C4-2B (cell line): ENCODE measurements around the gene CCSAP.

ENCODE experiments used
- H3K27ac ChIP-seq: fragments of 450-650 bp; 2 replicates; pipeline ENCODE4 v1.5.1; 2017
- CTCF ChIP-seq: fragments of 450-650 bp; conservative IDR thresholded peaks from 2 replicates; pipeline ENCODE4 v1.5.1; 2017; ENCODE audit warnings: mild to moderate bottlenecking
- ZFX ChIP-seq: fragments of 450-650 bp; IDR thresholded peaks from 2 replicates; pipeline ENCODE4 v1.6.1; 2017

Gene CCSAP

GRCh38 chr1:229347528-229347927, 4.7 kb upstream of the CCSAP start:
- TF ChIP-seq ZFX (no peak), CTCF (no peak)
- H3K27ac ChIP-seq: no peak overlapping the region

- TF ChIP-seq CTCF (no peak), ZFX (no peak)
- no peak overlapping the region for H3K27ac ChIP-seq
These were observed 2.3 kb upstream of the CCSAP start for GRCh38 chr1:229344937-229345684.

- TF ChIP-seq ZFX (no peak), CTCF (no peak)
- no peak overlapping the region for H3K27ac ChIP-seq
These were observed 1.3 kb upstream of the CCSAP start for GRCh38 chr1:229344139-229344538.

GRCh38 chr1:229341774-229342655, 832 bp downstream of the CCSAP start:
- H3K27ac ChIP-seq: peak overlapping the region; percentile 90
- TF ChIP-seq ZFX: peak; percentile 89
- no peak for TF ChIP-seq CTCF

- no peak overlapping the region for H3K27ac ChIP-seq
These were observed 2.4 kb downstream of the CCSAP start for GRCh38 chr1:229340496-229340895.

GRCh38 chr1:229339520-229339919, 3.3 kb downstream of the CCSAP start:
- no peak overlapping the region for H3K27ac ChIP-seq
- TF ChIP-seq ZFX: no peak
- TF ChIP-seq CTCF: no peak

More at GRCh38 chr1:229340496-229340895, 2.4 kb downstream of the CCSAP start:
- no peak for TF ChIP-seq CTCF

- H3K27ac ChIP-seq: no peak overlapping the region
- TF ChIP-seq CTCF: no peak
- TF ChIP-seq ZFX: no peak
These were observed 3.8 kb downstream of the CCSAP start for GRCh38 chr1:229339086-229339485.
